GM19025 (cell line): ENCODE data around the gene SPAG6.

Source experiments
- ATAC-seq: cut with Tn5 transposase; IDR thresholded peaks from one replicate; pipeline ENCODE4 v1.9.1; 2021; ENCODE audit warnings: mild to moderate bottlenecking, low read depth, moderate library complexity; ENCODE audit not compliant: unreplicated experiment

SPAG6 gene

GRCh38 chr10:22321924-22322640, 23.2 kb upstream of the SPAG6 start:
- no peak for ATAC-seq

- ATAC-seq = no peak
Observed at GRCh38 chr10:22322641-22323160, 22.6 kb upstream of the SPAG6 start.

GRCh38 chr10:22323538-22324305, 21.6 kb upstream of the SPAG6 start:
- ATAC-seq = no peak

- no peak for ATAC-seq
Observed at GRCh38 chr10:22324413-22324812, 20.9 kb upstream of the SPAG6 start.

- no peak for ATAC-seq
Observed at GRCh38 chr10:22324893-22325271, 20.4 kb upstream of the SPAG6 start.

- ATAC-seq = peak; percentile 45
Observed at GRCh38 chr10:22325272-22326144, 19.8 kb upstream of the SPAG6 start.

GRCh38 chr10:22326145-22326702, 19.1 kb upstream of the SPAG6 start:
- ATAC-seq = no peak

- ATAC-seq = no peak
Observed at GRCh38 chr10:22329150-22329549, 16.1 kb upstream of the SPAG6 start.

- no peak for ATAC-seq
Observed at GRCh38 chr10:22332116-22332692, 13.1 kb upstream of the SPAG6 start.

GRCh38 chr10:22333167-22333974, 11.9 kb upstream of the SPAG6 start:
- no peak for ATAC-seq

GRCh38 chr10:22333975-22334282, 11.4 kb upstream of the SPAG6 start:
- ATAC-seq = no peak

GRCh38 chr10:22334414-22335172, 10.7 kb upstream of the SPAG6 start:
- no peak for ATAC-seq

GRCh38 chr10:22335173-22335933, 9.9 kb upstream of the SPAG6 start:
- peak; percentile 45 for ATAC-seq

GRCh38 chr10:22338185-22338900, 7.0 kb upstream of the SPAG6 start:
- ATAC-seq = no peak

- no peak for ATAC-seq
Observed at GRCh38 chr10:22338931-22339330, 6.4 kb upstream of the SPAG6 start.

- no peak for ATAC-seq
Observed at GRCh38 chr10:22339761-22340328, 5.5 kb upstream of the SPAG6 start.
